Liver (tissue), 9 donors: ENCODE measurements around the gene SNX3. TPM values are rescaled to one million over a fixed set of nuclear protein-coding genes. Genes with fewer than 3 reads are reported as not detected.
"Not testable (repeated sequence)": the region's sequence is repeated elsewhere in the genome, so short reads cannot be mapped to it uniquely, and the experiment has no call there.

Experiments used
- DNase-seq: peaks from one replicate; pipeline ENCODE4 v3.0.0-alpha.2; 2017; ENCODE audit warnings: low spot score
- H3K27ac ChIP-seq, 2 donors: one replicate each; pipeline ENCODE4 v1.7.0; 2013; ENCODE audit warnings: inconsistent platforms in 2 of 2, low read length in 2 of 2, control low read depth in 1 of 2, low read depth in 1 of 2, mild to moderate bottlenecking in 1 of 2
- H3K27me3 ChIP-seq, 4 donors: one replicate each; pipeline versions ENCODE4 v1.6.1 to v1.7.0; 2013; ENCODE audit warnings: low read length in 3 of 4, inconsistent platforms in 1 of 4, mild to moderate bottlenecking in 1 of 4, moderate library complexity in 1 of 4; ENCODE audit not compliant: control insufficient read depth in 4 of 4, insufficient read depth in 4 of 4
- H3K36me3 ChIP-seq, 4 donors: one replicate each; pipeline versions ENCODE4 v1.6.1 to v1.7.0; 2013; ENCODE audit warnings: low read length in 3 of 4, mild to moderate bottlenecking in 3 of 4, low read depth in 1 of 4, moderate library complexity in 1 of 4; ENCODE audit not compliant: control insufficient read depth in 4 of 4, insufficient read depth in 3 of 4
- H3K4me1 ChIP-seq, 4 donors: one replicate each; pipeline versions ENCODE4 v1.6.1 to v1.7.0; 2013; ENCODE audit warnings: low read length in 3 of 4, mild to moderate bottlenecking in 3 of 4, moderate library complexity in 1 of 4; ENCODE audit not compliant: control insufficient read depth in 4 of 4, insufficient read depth in 4 of 4
- H3K4me3 ChIP-seq, 3 donors: one replicate each; pipeline versions ENCODE4 v1.6.1 to v1.7.0; 2013; ENCODE audit warnings: low read length in 3 of 3, control low read depth in 1 of 3, low read depth in 1 of 3, mild to moderate bottlenecking in 1 of 3
- H3K9ac ChIP-seq, 2 donors: one replicate each; pipeline ENCODE4 v1.7.0; 2013; ENCODE audit warnings: low read length in 2 of 2, mild to moderate bottlenecking in 2 of 2, moderate library complexity in 2 of 2, control low read depth in 1 of 2, low read depth in 1 of 2
- H3K9me3 ChIP-seq, 4 donors: one replicate each; pipeline versions ENCODE4 v1.6.1 to v1.7.0; 2013; ENCODE audit warnings: low read length in 3 of 4; ENCODE audit not compliant: control insufficient read depth in 4 of 4
- EGR1 ChIP-seq, 2 donors: IDR thresholded peaks; 2 replicates each; pipeline ENCODE4 v1.6.1; 2016 to 2018; ENCODE audit warnings: antibody characterized with exemption in 2 of 2, low read depth in 2 of 2
- FOXA1 ChIP-seq: IDR thresholded peaks from 2 replicates; pipeline ENCODE4 v1.6.1; 2016; ENCODE audit warnings: antibody characterized with exemption
- FOXA2 ChIP-seq: IDR thresholded peaks from 2 replicates; pipeline ENCODE4 v1.6.1; 2016; ENCODE audit warnings: antibody characterized with exemption
- GABPA ChIP-seq, 2 donors: IDR thresholded peaks in 1 of 2; conservative IDR thresholded peaks in 1 of 2; 2 replicates each; pipeline ENCODE4 v1.6.1; 2016; ENCODE audit warnings: antibody characterized with exemption in 2 of 2, mild to moderate bottlenecking in 1 of 2, moderate library complexity in 1 of 2
- HNF4A ChIP-seq, 2 donors: conservative IDR thresholded peaks; 2 replicates each; pipeline ENCODE4 v1.6.1; 2016; ENCODE audit warnings: antibody characterized with exemption in 2 of 2, mild to moderate bottlenecking in 2 of 2
- HNF4G ChIP-seq: IDR thresholded peaks from 2 replicates; pipeline ENCODE4 v1.6.1; 2016; ENCODE audit warnings: antibody characterized with exemption
- JUND ChIP-seq, 2 donors: IDR thresholded peaks; 2 replicates each; pipeline ENCODE4 v1.6.1; 2016; ENCODE audit warnings: antibody characterized with exemption in 2 of 2
- NR2F2 ChIP-seq: IDR thresholded peaks from 2 replicates; pipeline ENCODE4 v1.6.1; 2016; ENCODE audit warnings: antibody characterized with exemption
- RAD21 ChIP-seq, 2 donors: IDR thresholded peaks; 2 replicates each; pipeline ENCODE4 v1.6.1; 2016; ENCODE audit warnings: antibody characterized with exemption in 2 of 2, mild to moderate bottlenecking in 2 of 2
- SP1 ChIP-seq: IDR thresholded peaks from 2 replicates; pipeline ENCODE4 v1.6.1; 2018; ENCODE audit warnings: antibody characterized with exemption, mild to moderate bottlenecking
- TAF1 ChIP-seq: conservative IDR thresholded peaks from 2 replicates; pipeline ENCODE4 v1.6.1; 2016; ENCODE audit warnings: antibody characterized with exemption, mild to moderate bottlenecking
- YY1 ChIP-seq: IDR thresholded peaks from 2 replicates; pipeline ENCODE4 v1.6.1; 2016; ENCODE audit warnings: antibody characterized with exemption, mild to moderate bottlenecking
- WGBS: extraction: QIAGEN DNeasy Blood & Tissue Kit; methylation state at CpG from one replicate; pipeline ENCODE4 v1.1.7; 2013; 5-methylcytosine and 5-hydroxymethylcytosine counted together
- polyA plus RNA-seq, 2 donors: library from polyadenylated mRNA; stranded (reverse) in 1 of 2; unstranded in 1 of 2; fragments of 200-250 nt in 1 of 2; fragments of >200 nt in 1 of 2; fragmentation: Nextera tagmentation in 1 of 2; extraction: Ambion mirVana in 1 of 2; gene quantifications; one replicate each; pipeline versions ENCODE4 v1.2.1 to v1.2.3, GENCODE V29; 2013 to 2015
- total RNA-seq, 2 donors: library from RNA; depleted of rRNA; stranded (reverse); fragments of >200 nt; gene quantifications; one replicate each; pipeline ENCODE4 v1.2.3, GENCODE V29; 2014
- TF ChIP-seq, protein P1 (sequence below): fragments of 150-350 bp; IDR thresholded peaks from 2 replicates; pipeline ENCODE4 v1.5.1; 2017; ENCODE audit warnings: improper control_type of control experiment, low read depth, low read length; ENCODE audit not compliant: missing input control
- TF ChIP-seq, protein P2 (sequence below): IDR thresholded peaks from 2 replicates; pipeline ENCODE4 v1.6.1; 2016; ENCODE audit warnings: antibody characterized with exemption, mild to moderate bottlenecking
- TF ChIP-seq, protein P3 (sequence below): IDR thresholded peaks from 2 replicates; pipeline ENCODE4 v1.6.1; 2016; ENCODE audit warnings: antibody characterized with exemption
- TF ChIP-seq, protein P4 (sequence below): IDR thresholded peaks from 2 replicates; pipeline ENCODE4 v1.6.1; 2016; ENCODE audit warnings: antibody characterized with exemption
- donor health status: healthy.
- donor health status: healthy.
- donor health status: healthy.
- donor health status: healthy.
- donor health status: healthy.

SNX3 gene
- total and polyA plus RNA-seq, 4 donors, result 67.9 to 161 (median 111) TPM

DNA sequence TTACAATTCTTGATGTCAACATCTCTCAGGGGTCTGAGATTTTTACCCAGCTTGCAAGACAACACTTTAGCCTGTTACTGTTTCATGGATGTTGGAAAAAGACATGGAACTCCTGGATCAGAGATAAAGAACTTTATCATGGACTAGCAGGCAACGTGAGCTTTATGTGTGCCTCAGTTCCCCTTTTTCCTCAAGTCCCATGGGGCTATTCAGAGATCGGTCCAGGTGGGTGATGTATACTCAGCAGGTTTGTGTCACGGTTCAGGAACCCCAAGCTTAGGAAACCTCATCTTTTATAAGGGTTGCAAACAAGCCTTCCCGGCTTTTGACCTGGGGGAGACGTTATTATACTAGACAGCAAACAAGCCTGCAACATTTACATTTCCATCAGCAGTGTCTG lies 49.0 kb upstream of the SNX3 start:
- H3K27me3 ChIP-seq, result no peaks in the 10 kb centered on the region
- TF ChIP-seq GABPA (IDR thresholded peaks at IDR 0.05 in 1 of 2, conservative IDR thresholded peaks at IDR 0.05 in 1 of 2) (no peak), TAF1 (no peak), RAD21 (IDR thresholded peaks at IDR 0.05) (no peak), HNF4G (no peak), HNF4A (conservative IDR thresholded peaks at IDR 0.05) (no peak), EGR1 (IDR thresholded peaks at IDR 0.05; ENCODE audit: low read depth in 2 of 2) (no peak), FOXA2 (no peak), SP1 (no peak), YY1 (no peak), NR2F2 (no peak), FOXA1 (no peak), JUND (IDR thresholded peaks at IDR 0.05) (no peak)
- TF ChIP-seq, protein P1, sequence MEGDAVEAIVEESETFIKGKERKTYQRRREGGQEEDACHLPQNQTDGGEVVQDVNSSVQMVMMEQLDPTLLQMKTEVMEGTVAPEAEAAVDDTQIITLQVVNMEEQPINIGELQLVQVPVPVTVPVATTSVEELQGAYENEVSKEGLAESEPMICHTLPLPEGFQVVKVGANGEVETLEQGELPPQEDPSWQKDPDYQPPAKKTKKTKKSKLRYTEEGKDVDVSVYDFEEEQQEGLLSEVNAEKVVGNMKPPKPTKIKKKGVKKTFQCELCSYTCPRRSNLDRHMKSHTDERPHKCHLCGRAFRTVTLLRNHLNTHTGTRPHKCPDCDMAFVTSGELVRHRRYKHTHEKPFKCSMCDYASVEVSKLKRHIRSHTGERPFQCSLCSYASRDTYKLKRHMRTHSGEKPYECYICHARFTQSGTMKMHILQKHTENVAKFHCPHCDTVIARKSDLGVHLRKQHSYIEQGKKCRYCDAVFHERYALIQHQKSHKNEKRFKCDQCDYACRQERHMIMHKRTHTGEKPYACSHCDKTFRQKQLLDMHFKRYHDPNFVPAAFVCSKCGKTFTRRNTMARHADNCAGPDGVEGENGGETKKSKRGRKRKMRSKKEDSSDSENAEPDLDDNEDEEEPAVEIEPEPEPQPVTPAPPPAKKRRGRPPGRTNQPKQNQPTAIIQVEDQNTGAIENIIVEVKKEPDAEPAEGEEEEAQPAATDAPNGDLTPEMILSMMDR, result no peak
- TF ChIP-seq, protein P2, sequence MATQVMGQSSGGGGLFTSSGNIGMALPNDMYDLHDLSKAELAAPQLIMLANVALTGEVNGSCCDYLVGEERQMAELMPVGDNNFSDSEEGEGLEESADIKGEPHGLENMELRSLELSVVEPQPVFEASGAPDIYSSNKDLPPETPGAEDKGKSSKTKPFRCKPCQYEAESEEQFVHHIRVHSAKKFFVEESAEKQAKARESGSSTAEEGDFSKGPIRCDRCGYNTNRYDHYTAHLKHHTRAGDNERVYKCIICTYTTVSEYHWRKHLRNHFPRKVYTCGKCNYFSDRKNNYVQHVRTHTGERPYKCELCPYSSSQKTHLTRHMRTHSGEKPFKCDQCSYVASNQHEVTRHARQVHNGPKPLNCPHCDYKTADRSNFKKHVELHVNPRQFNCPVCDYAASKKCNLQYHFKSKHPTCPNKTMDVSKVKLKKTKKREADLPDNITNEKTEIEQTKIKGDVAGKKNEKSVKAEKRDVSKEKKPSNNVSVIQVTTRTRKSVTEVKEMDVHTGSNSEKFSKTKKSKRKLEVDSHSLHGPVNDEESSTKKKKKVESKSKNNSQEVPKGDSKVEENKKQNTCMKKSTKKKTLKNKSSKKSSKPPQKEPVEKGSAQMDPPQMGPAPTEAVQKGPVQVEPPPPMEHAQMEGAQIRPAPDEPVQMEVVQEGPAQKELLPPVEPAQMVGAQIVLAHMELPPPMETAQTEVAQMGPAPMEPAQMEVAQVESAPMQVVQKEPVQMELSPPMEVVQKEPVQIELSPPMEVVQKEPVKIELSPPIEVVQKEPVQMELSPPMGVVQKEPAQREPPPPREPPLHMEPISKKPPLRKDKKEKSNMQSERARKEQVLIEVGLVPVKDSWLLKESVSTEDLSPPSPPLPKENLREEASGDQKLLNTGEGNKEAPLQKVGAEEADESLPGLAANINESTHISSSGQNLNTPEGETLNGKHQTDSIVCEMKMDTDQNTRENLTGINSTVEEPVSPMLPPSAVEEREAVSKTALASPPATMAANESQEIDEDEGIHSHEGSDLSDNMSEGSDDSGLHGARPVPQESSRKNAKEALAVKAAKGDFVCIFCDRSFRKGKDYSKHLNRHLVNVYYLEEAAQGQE, result no peak
- TF ChIP-seq, protein P3, sequence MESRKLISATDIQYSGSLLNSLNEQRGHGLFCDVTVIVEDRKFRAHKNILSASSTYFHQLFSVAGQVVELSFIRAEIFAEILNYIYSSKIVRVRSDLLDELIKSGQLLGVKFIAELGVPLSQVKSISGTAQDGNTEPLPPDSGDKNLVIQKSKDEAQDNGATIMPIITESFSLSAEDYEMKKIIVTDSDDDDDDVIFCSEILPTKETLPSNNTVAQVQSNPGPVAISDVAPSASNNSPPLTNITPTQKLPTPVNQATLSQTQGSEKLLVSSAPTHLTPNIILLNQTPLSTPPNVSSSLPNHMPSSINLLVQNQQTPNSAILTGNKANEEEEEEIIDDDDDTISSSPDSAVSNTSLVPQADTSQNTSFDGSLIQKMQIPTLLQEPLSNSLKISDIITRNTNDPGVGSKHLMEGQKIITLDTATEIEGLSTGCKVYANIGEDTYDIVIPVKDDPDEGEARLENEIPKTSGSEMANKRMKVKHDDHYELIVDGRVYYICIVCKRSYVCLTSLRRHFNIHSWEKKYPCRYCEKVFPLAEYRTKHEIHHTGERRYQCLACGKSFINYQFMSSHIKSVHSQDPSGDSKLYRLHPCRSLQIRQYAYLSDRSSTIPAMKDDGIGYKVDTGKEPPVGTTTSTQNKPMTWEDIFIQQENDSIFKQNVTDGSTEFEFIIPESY, result no peak
- TF ChIP-seq, protein P4, sequence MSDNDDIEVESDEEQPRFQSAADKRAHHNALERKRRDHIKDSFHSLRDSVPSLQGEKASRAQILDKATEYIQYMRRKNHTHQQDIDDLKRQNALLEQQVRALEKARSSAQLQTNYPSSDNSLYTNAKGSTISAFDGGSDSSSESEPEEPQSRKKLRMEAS, result no peak
- 95% methylated on average over 5 of the region's 5 CpGs for WGBS
- H3K4me1 ChIP-seq, result peaks cover 0 to 5% (median 0%) of the 10 kb centered on the region in 4 donors
- H3K36me3 ChIP-seq, result no peaks in the 10 kb centered on the region
- H3K27ac ChIP-seq, result no peak overlapping the region
- no peak overlapping the region for H3K4me3 ChIP-seq
- H3K9ac ChIP-seq, result no peak overlapping the region
- no peaks in the 10 kb centered on the region for H3K9me3 ChIP-seq
- DNase-seq, result no peak

DNA sequence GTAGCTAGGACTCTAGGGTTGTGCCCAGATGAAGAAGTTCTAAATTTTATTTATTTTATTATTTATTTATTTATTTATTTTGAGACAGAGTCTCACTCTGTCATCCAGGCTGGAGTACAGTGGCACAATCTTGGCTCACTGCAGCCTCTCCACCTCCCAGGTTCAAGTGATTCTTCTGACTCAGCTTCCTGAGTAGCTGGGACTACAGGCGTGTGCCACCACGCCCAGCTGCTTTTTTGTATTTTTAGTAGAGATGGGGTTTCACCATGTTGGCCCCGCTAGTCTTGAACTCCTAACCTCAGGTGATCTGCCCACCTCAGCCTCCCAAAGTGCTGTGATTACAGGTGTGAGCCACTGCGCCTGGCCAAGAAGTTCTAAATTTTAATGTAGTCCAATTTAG lies 47.8 kb upstream of the SNX3 start:
- not testable (repeated sequence) for H3K36me3 ChIP-seq, H3K4me3 ChIP-seq, H3K9ac ChIP-seq, H3K27ac ChIP-seq, H3K9me3 ChIP-seq, H3K27me3 ChIP-seq, H3K4me1 ChIP-seq, DNase-seq
- 92% methylated on average over 4 of the region's 4 CpGs for WGBS
